H1 (cell line): ENCODE results near the gene PSORS1C1. TPM values are rescaled to one million over a fixed set of nuclear protein-coding genes. Genes with fewer than 3 reads are reported as not detected.

ENCODE experiments used
- CTCF ChIA-PET: fragments of 300-600 bp; sonication (Branson Sonifier 250); formaldehyde crosslinking; loops from one replicate; lab custom pipeline; 2021; ENCODE audit not compliant: partially characterized antibody; lab: Charles Lee
- POLR2A ChIA-PET: fragments of 300-600 bp; sonication (Branson Sonifier 250); formaldehyde crosslinking; loops from one replicate; lab custom pipeline; 2021; ENCODE audit warnings: inconsistent platforms; ENCODE audit not compliant: partially characterized antibody; lab: Charles Lee
- DNase-seq, 2 experiments: peaks; one replicate each; pipeline versions ENCODE4 v3.0.0 to v3.0.0-alpha.2; 2010 to 2022; ENCODE audit warnings: low spot score in 2 of 2, low read depth in 1 of 2, mixed read lengths in 1 of 2
- FAIRE-seq: peaks from 2 replicates; lab custom pipeline; 2011; peaks lifted over from hg19 to GRCh38; lab: Jason Lieb, UNC
- H2AFZ ChIP-seq: 2 replicates; pipeline ENCODE4 v1.8.1; 2012; ENCODE audit warnings: low read length, inconsistent platforms
- H2AK5ac ChIP-seq: 2 replicates; pipeline ENCODE4 v1.6.1; 2013; ENCODE audit warnings: low read depth, low read length
- H2BK120ac ChIP-seq: replicated peaks from 2 replicates; pipeline ENCODE3; 2013; ENCODE audit warnings: low read depth, low read length, inconsistent platforms
- H2BK12ac ChIP-seq: 2 replicates; pipeline ENCODE4 v1.6.1; 2013; ENCODE audit warnings: low read depth, low read length
- H2BK15ac ChIP-seq: 2 replicates; pipeline ENCODE4 v1.6.1; 2013; ENCODE audit warnings: low read length
- H2BK20ac ChIP-seq: 2 replicates; pipeline ENCODE4 v1.6.1; 2013; ENCODE audit warnings: low read length
- H2BK5ac ChIP-seq: 2 replicates; pipeline ENCODE4 v1.6.1; 2013; ENCODE audit warnings: low read depth, low read length
- H3K14ac ChIP-seq: 2 replicates; pipeline ENCODE4 v1.6.1; 2013; ENCODE audit warnings: inconsistent platforms; ENCODE audit not compliant: insufficient read length
- H3K18ac ChIP-seq: 2 replicates; pipeline ENCODE4 v1.6.1; 2013; ENCODE audit warnings: low read length; ENCODE audit errors: extremely low read depth
- H3K23ac ChIP-seq: 2 replicates; pipeline ENCODE4 v1.6.1; 2013; ENCODE audit warnings: inconsistent platforms; ENCODE audit not compliant: insufficient read length
- H3K23me2 ChIP-seq: 2 replicates; pipeline ENCODE4 v1.6.1; 2013; ENCODE audit warnings: low read depth, low read length
- H3K27ac ChIP-seq: 2 replicates; pipeline ENCODE4 v1.6.1; 2011; ENCODE audit warnings: low read depth, low read length, inconsistent platforms
- H3K27me3 ChIP-seq, 4 experiments: replicated peaks in 1 of 4; 1 replicate in 1 of 4; 2 replicates in 3 of 4; pipeline versions ENCODE4 v1.6.1 to v1.8.1; 2011 to 2013; ENCODE audit warnings: low read length in 3 of 4, mild to moderate bottlenecking in 3 of 4, inconsistent platforms in 2 of 4, mixed read lengths in 2 of 4, moderate library complexity in 1 of 4; ENCODE audit not compliant: control insufficient read depth in 3 of 4, insufficient read depth in 3 of 4; ENCODE audit errors: extremely low read depth in 1 of 4
- H3K36me3 ChIP-seq, 4 experiments: 2 replicates each; pipeline versions ENCODE4 v1.6.1 to v1.8.1; 2011 to 2013; ENCODE audit warnings: mild to moderate bottlenecking in 4 of 4, low read length in 3 of 4, moderate library complexity in 2 of 4, control low read depth in 1 of 4, inconsistent platforms in 1 of 4; ENCODE audit not compliant: insufficient read depth in 4 of 4, control insufficient read depth in 2 of 4
- H3K4ac ChIP-seq: replicated peaks from 2 replicates; pipeline ENCODE3; 2013; ENCODE audit warnings: low read length, low read depth, mixed read lengths, inconsistent platforms; ENCODE audit not compliant: insufficient read length
- H3K4me1 ChIP-seq, 4 experiments: replicated peaks in 1 of 4; 1 replicate in 1 of 4; 2 replicates in 3 of 4; pipeline versions ENCODE4 v1.6.1 to v1.8.1; 2011 to 2013; ENCODE audit warnings: low read length in 3 of 4, inconsistent platforms in 2 of 4, mixed read lengths in 1 of 4; ENCODE audit not compliant: insufficient read depth in 4 of 4, control insufficient read depth in 3 of 4
- H3K4me2 ChIP-seq, 2 experiments: 2 replicates each; pipeline versions ENCODE4 v1.6.1 to v1.8.1; 2011 to 2013; ENCODE audit warnings: low read depth in 2 of 2, low read length in 2 of 2, control low read depth in 1 of 2, inconsistent platforms in 1 of 2, mild to moderate bottlenecking in 1 of 2; ENCODE audit not compliant: insufficient read depth in 1 of 2
- H3K4me3 ChIP-seq, 4 experiments: fragments of 200-600, 300-600 bp in 1 of 4; sonication (generic), shearing (Covaris generic), sonication (Bioruptor Twin) in 1 of 4; 2 replicates each; pipeline versions ENCODE4 v1.5.1 to v1.8.1; 2011 to 2016; ENCODE audit warnings: low read length in 4 of 4, low read depth in 3 of 4, control low read depth in 2 of 4, inconsistent platforms in 2 of 4, mild to moderate bottlenecking in 2 of 4, mixed read lengths in 1 of 4, moderate library complexity in 1 of 4; ENCODE audit not compliant: insufficient read depth in 2 of 4; ENCODE audit errors: extremely low read depth in 1 of 4
- H3K56ac ChIP-seq: replicated peaks from 2 replicates; pipeline ENCODE3; 2013; ENCODE audit warnings: low read depth, mild to moderate bottlenecking, mixed read lengths, low read length, inconsistent platforms; ENCODE audit not compliant: insufficient read length
- H3K79me1 ChIP-seq: 2 replicates; pipeline ENCODE4 v1.6.1; 2013; ENCODE audit warnings: low read depth, low read length, control low read depth
- H3K79me2 ChIP-seq, 2 experiments: 2 replicates each; pipeline versions ENCODE4 v1.6.1 to v1.8.1; 2012 to 2013; ENCODE audit warnings: low read length in 2 of 2, mild to moderate bottlenecking in 2 of 2, inconsistent platforms in 1 of 2; ENCODE audit not compliant: insufficient read depth in 2 of 2, control insufficient read depth in 1 of 2
- H3K9ac ChIP-seq, 4 experiments: replicated peaks in 1 of 4; 1 replicate in 1 of 4; 2 replicates in 3 of 4; pipeline versions ENCODE4 v1.6.1 to v1.8.1; 2011 to 2013; ENCODE audit warnings: low read depth in 3 of 4, low read length in 3 of 4, control low read depth in 2 of 4, mild to moderate bottlenecking in 2 of 4, moderate library complexity in 2 of 4, inconsistent platforms in 1 of 4; ENCODE audit errors: extremely low read depth in 1 of 4
- H3K9me3 ChIP-seq, 2 experiments: 2 replicates each; pipeline versions ENCODE4 v1.6.1 to v1.8.1; 2012 to 2013; ENCODE audit warnings: mild to moderate bottlenecking in 2 of 2, moderate library complexity in 2 of 2, control low read depth in 1 of 2, inconsistent platforms in 1 of 2, low read depth in 1 of 2, low read length in 1 of 2, mixed read lengths in 1 of 2; ENCODE audit not compliant: insufficient read depth in 2 of 2
- H4K20me1 ChIP-seq, 2 experiments: replicated peaks in 1 of 2; 2 replicates each; pipeline versions ENCODE3 to v1.8.1; 2011 to 2013; ENCODE audit warnings: inconsistent platforms in 2 of 2, low read length in 2 of 2, mild to moderate bottlenecking in 1 of 2; ENCODE audit not compliant: insufficient read depth in 2 of 2, control insufficient read depth in 1 of 2
- H4K5ac ChIP-seq: 2 replicates; pipeline ENCODE4 v1.6.1; 2013; ENCODE audit warnings: low read length, low read depth, mixed read lengths, inconsistent platforms; ENCODE audit not compliant: insufficient read length
- H4K8ac ChIP-seq: 2 replicates; pipeline ENCODE4 v1.8.0; 2013; ENCODE audit warnings: mild to moderate bottlenecking, moderate library complexity, low read length, inconsistent platforms; ENCODE audit not compliant: insufficient read depth; ENCODE audit errors: extremely low read depth
- H4K91ac ChIP-seq: replicated peaks from 2 replicates; pipeline ENCODE3; 2013; ENCODE audit warnings: low read length, mixed read lengths, inconsistent platforms; ENCODE audit not compliant: insufficient read length
- ASH2L ChIP-seq: fragments of 200-600, 300-600 bp; sonication (generic); IDR thresholded peaks from one replicate; pipeline ENCODE4 v1.7.1; 2017; ENCODE audit warnings: low read length
- CHD2 ChIP-seq: IDR thresholded peaks from 2 replicates; pipeline ENCODE4 v1.6.1; 2012; ENCODE audit warnings: low read length, improper control_type of control experiment
- EGR1 ChIP-seq: IDR thresholded peaks from 2 replicates; pipeline ENCODE4 v1.6.1; 2011; ENCODE audit warnings: low read depth, low read length, borderline replicate concordance
- RFX5 ChIP-seq: IDR thresholded peaks from 2 replicates; pipeline ENCODE4 v1.6.1; 2011; ENCODE audit warnings: low read depth, low read length, improper control_type of control experiment, borderline replicate concordance
- RNF2 ChIP-seq: fragments of 200-900, 300-1000 bp; sonication (generic); IDR thresholded peaks from 2 replicates; pipeline ENCODE4 v1.7.1; 2016; ENCODE audit warnings: borderline replicate concordance, low read depth, mild to moderate bottlenecking, antibody characterized with exemption, low read length; ENCODE audit not compliant: poor library complexity, severe bottlenecking; ENCODE audit errors: missing control alignments
- SAP30 ChIP-seq: fragments of 300-600 bp; sonication (generic); IDR thresholded peaks from 2 replicates; pipeline ENCODE4 v1.7.1; 2012; ENCODE audit warnings: low read length, moderate library complexity, mild to moderate bottlenecking, inconsistent platforms; ENCODE audit not compliant: insufficient read depth, insufficient replicate concordance
- TAF1 ChIP-seq: IDR thresholded peaks from 2 replicates; pipeline ENCODE4 v1.6.1; 2011; ENCODE audit warnings: mild to moderate bottlenecking, low read depth, low read length
- TCF12 ChIP-seq: IDR thresholded peaks from 2 replicates; pipeline ENCODE4 v1.6.1; 2011; ENCODE audit warnings: low read depth, mild to moderate bottlenecking, low read length
- WGBS, 2 experiments: shearing (Covaris generic) in 1 of 2; methylation state at CpG; one replicate each; pipeline versions ENCODE4 v1.1.6 to v1.1.7; 2013 to 2015; ENCODE audit warnings: low lambda C conversion rate in 2 of 2, mixed read lengths in 2 of 2, inconsistent platforms in 1 of 2, low coverage in 1 of 2, missing lambda C conversion rate in 1 of 2; ENCODE audit not compliant: insufficient replicate concordance in 2 of 2, insufficient coverage in 1 of 2, insufficient read length in 1 of 2; ENCODE audit errors: extremely low coverage in 1 of 2, missing lambda C conversion rate in 1 of 2; 5-methylcytosine and 5-hydroxymethylcytosine counted together
- polyA plus RNA-seq, 7 experiments: library from polyadenylated mRNA; depleted of rRNA in 3 of 7; stranded (reverse) in 5 of 7; unstranded in 2 of 7; fragments of >200 nt in 5 of 7; fragments of 200-250 nt in 2 of 7; gene quantifications; 1 replicate in 5 of 7; 2 replicates in 1 of 7; 4 replicates in 1 of 7; pipeline versions ENCODE4 v1.2.1 to v1.2.3, GENCODE V29; 2011 to 2013; ENCODE audit warnings: missing spikeins in 2 of 7, mixed read lengths in 2 of 7
- total RNA-seq: library from RNA; stranded (reverse); fragmentation: NEBNext Ultra II Directional; extraction: Animal tissue kit (Norgen Biotek cat#: 25700); gene quantifications from 2 replicates; pipeline ENCODE4 v1.2.1, GENCODE V29; 2021
- TF ChIP-seq, protein P1 (sequence below): IDR thresholded peaks from 2 replicates; pipeline ENCODE4 v1.6.1; 2011; ENCODE audit warnings: low read length, improper control_type of control experiment

Gene PSORS1C1
- total and polyA plus RNA-seq, 2 of the 8 experiments (the other 6 are each of a cell fraction or from before 2014, with no cell fraction given), result 0.12 to 0.52 TPM

DNA sequence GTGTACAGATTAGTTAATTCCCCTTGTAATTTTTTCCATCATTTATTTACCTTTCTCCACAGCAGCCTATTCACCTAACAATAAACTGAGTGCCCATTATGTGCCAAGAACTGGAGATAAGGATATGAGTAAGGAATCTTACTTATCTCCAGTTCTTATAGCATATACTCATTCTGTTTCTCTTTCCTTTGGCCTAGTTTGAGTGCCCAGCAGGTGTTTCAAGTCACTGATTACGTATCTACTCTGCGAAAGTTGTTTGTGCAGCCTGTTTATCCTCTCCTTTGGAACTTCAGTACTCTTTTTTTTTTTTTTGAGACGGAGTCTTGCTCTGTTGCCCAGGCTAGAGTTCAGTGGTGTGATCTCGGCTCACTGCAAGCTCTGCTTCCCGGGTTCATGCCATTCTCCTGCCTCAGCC lies 73.2 kb downstream of the PSORS1C1 start:
- Histone ChIP-seq H2BK12ac (no peak overlapping the region), H3K9ac (no peak overlapping the region), H3K4me3 (no peak overlapping the region), H3K36me3 (no peaks in the 10 kb centered on the region), H3K23me2 (no peaks in the 10 kb centered on the region), H3K23ac (no peak overlapping the region), H3K4me2 (no peak overlapping the region), H3K18ac (no peak overlapping the region), H3K4me1 (peaks cover 0 to 9% (median 2%) of the 10 kb centered on the region in 4 experiments; a peak in 3 of 7 replicates), H4K8ac (no peak overlapping the region), H4K20me1 (no peaks in the 10 kb centered on the region), H3K79me1 (no peaks in the 10 kb centered on the region), H2BK120ac (no peak overlapping the region), H2BK20ac (no peak overlapping the region), H3K27me3 (no peaks in the 10 kb centered on the region), H4K5ac (no peak overlapping the region), H3K4ac (no peak overlapping the region), H2BK15ac (no peak overlapping the region), H3K9me3 (no peaks in the 10 kb centered on the region; a peak in 1 of 4 replicates), H3K27ac (no peak overlapping the region), H2AFZ (no peak overlapping the region), H3K56ac (no peak overlapping the region), H2BK5ac (no peak overlapping the region), H3K14ac (no peak overlapping the region), H3K79me2 (no peaks in the 10 kb centered on the region), H4K91ac (no peak overlapping the region), H2AK5ac (no peak overlapping the region)
- 100% methylated on average over 4 of the region's 5 CpGs; no CpG with 5 or more reads in 1 of the 2 experiments for WGBS, 2 experiments
- TF ChIP-seq TCF12 (no peak), RNF2 (no peak), TAF1 (no peak), ASH2L (no peak), CHD2 (no peak), SAP30 (no peak), EGR1 (no peak), RFX5 (no peak)
- TF ChIP-seq, protein P1, sequence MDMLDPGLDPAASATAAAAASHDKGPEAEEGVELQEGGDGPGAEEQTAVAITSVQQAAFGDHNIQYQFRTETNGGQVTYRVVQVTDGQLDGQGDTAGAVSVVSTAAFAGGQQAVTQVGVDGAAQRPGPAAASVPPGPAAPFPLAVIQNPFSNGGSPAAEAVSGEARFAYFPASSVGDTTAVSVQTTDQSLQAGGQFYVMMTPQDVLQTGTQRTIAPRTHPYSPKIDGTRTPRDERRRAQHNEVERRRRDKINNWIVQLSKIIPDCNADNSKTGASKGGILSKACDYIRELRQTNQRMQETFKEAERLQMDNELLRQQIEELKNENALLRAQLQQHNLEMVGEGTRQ, result no peak
- DNase-seq (no peak), FAIRE-seq (no peak)
- ChIA-PET POLR2A (interaction anchor here (61.6 kb wide), 1 partner anchor 40 kb away, joined by 2251 read pairs; the partner anchor contains the start of genes CCHCR1, CDSN, POU5F1 and PSORS1C1), CTCF (interaction anchor here (0.9 to 11.0 kb wide), 5 partner anchors 14 to 55 kb away, joined by 3 to 94 read pairs (median 8); no protein-coding TSS in a partner anchor)
